ENCODE results near the gene LDB2.

The LDB2 gene

DNA sequence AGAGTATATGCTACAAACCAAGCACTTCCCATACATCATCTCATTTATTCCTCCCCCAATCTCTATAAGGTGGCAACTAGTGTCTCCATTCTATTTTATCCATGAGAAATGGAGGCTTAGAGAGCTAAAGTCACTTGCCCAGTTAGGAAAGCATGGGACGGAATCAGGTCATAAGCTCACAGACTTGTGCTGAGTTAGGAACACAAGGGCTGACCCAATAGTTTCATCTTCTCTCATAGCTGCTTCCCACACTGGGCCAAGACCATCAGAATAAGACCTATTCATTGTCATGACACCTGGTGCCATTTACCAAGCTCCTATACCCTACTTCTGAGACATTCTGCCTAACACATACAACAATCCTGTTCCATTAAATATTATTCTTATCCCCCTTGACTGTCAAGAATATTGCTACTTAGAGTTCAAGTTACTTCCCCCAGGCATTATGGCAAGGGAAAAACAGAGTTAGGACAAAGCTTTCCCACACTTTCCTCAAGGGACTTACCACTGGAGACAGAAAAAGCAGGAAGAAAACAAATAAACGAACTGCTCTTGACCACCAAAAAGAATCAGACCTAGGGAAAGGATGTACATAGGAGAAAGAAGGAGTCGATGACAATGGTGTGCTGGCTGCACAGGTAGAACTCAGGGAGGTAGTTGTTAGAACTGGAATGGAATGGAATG, 167.8 kb downstream of the LDB2 start:
- intact Hi-C loops (cut with DNase I; ENCODE audit: low total_unique reads), result no loop called here
- DNase-seq, result no peak
- H3K27ac ChIP-seq, result no peak overlapping the region

DNA sequence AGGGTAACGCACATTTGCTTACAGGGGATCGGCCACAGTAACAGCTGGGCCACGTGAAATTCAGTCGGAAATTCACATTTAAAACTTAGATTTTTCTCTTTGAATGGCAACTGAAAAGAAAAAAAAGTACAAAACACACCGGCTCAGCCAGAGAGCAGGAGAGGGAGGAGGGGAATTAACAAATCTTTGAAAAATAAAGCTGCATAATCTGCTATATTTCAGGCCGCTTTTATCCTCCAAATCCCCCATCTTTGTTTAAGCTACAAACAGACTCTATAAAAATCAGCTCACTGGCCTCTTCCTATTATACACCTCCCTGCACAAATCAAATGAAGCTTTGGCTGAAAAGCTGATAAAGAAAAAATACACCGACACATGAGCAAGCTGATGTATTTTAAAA, 169.1 kb downstream of the LDB2 start:
- DNase-seq, result no peak
- Histone ChIP-seq H3K4me1 (no peaks in the 10 kb centered on the region), H3K27me3 (no peaks in the 10 kb centered on the region), H3K4me3 (no peak overlapping the region), H3K9me3 (no peaks in the 10 kb centered on the region), H3K36me3 (no peaks in the 10 kb centered on the region), H3K27ac (no peak overlapping the region)
- intact Hi-C loops (cut with DNase I; ENCODE audit: low total_unique reads), result no loop called here
- TF ChIP-seq, protein P1, sequence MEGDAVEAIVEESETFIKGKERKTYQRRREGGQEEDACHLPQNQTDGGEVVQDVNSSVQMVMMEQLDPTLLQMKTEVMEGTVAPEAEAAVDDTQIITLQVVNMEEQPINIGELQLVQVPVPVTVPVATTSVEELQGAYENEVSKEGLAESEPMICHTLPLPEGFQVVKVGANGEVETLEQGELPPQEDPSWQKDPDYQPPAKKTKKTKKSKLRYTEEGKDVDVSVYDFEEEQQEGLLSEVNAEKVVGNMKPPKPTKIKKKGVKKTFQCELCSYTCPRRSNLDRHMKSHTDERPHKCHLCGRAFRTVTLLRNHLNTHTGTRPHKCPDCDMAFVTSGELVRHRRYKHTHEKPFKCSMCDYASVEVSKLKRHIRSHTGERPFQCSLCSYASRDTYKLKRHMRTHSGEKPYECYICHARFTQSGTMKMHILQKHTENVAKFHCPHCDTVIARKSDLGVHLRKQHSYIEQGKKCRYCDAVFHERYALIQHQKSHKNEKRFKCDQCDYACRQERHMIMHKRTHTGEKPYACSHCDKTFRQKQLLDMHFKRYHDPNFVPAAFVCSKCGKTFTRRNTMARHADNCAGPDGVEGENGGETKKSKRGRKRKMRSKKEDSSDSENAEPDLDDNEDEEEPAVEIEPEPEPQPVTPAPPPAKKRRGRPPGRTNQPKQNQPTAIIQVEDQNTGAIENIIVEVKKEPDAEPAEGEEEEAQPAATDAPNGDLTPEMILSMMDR (IDR thresholded peaks at IDR 0.05), result no peak

More for the DNA sequence above, 167.8 kb downstream of the LDB2 start:
- TF ChIP-seq, protein P1 (IDR thresholded peaks at IDR 0.05), result no peak
- no peaks in the 10 kb centered on the region for H3K9me3 ChIP-seq
- no peak overlapping the region for H3K4me3 ChIP-seq
- no peaks in the 10 kb centered on the region for H3K27me3 ChIP-seq
- no peaks in the 10 kb centered on the region for H3K36me3 ChIP-seq
- H3K4me1 ChIP-seq, result no peaks in the 10 kb centered on the region

DNA sequence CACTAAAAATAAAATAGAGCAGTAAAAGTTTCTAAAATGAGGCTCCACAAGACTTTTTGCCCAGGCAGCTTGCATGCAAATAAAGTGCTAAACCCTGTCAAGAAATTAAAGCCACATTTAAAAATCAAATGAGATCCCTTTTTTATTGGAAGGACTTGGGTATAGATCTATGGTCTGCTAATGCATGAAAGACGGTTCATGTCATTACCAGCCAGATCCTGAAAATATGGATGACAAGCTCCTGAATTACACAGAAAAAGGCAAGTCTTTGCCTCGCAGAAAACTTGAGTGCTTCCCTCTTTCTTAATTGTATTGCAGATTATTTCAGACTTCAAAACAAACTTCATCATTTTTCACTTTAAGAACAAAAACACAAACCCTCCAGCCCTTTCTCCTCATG, 169.6 kb downstream of the LDB2 start:
- Histone ChIP-seq H3K36me3 (no peaks in the 10 kb centered on the region), H3K4me3 (no peak overlapping the region), H3K27ac (no peak overlapping the region), H3K9me3 (no peaks in the 10 kb centered on the region), H3K27me3 (no peaks in the 10 kb centered on the region), H3K4me1 (no peaks in the 10 kb centered on the region)
- DNase-seq, result no peak
- TF ChIP-seq, protein P1 (IDR thresholded peaks at IDR 0.05), result no peak
- intact Hi-C loops (cut with DNase I; ENCODE audit: low total_unique reads), result no loop called here

DNA sequence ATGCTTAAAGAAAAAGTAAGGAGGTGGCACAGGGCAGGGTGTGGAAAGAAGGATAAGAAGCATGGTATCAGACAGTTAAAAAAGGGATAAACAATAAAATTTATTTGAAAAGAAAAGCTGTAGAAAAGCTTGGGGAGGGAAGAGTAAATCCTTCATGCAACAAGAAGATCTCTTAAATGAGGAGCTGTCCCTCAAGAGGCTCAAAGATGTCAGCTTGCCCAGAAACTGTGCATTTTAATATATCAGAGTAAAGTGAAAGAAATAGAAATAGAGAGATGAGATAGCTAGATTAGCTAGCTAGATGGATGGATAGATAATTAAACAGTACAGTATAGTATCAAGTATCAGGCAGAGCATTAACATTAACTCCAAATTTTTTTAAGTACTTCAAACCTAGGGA, 170.3 kb downstream of the LDB2 start:
- no peak for DNase-seq
- Histone ChIP-seq H3K4me3 (no peak overlapping the region), H3K27me3 (no peaks in the 10 kb centered on the region), H3K27ac (no peak overlapping the region), H3K36me3 (no peaks in the 10 kb centered on the region), H3K9me3 (peaks cover 0 to 3% (median 0%) of the 10 kb centered on the region in 3 donors), H3K4me1 (no peaks in the 10 kb centered on the region)
- intact Hi-C loops (cut with DNase I; ENCODE audit: low total_unique reads), result no loop called here
- TF ChIP-seq, protein P1 (IDR thresholded peaks at IDR 0.05), result no peak

DNA sequence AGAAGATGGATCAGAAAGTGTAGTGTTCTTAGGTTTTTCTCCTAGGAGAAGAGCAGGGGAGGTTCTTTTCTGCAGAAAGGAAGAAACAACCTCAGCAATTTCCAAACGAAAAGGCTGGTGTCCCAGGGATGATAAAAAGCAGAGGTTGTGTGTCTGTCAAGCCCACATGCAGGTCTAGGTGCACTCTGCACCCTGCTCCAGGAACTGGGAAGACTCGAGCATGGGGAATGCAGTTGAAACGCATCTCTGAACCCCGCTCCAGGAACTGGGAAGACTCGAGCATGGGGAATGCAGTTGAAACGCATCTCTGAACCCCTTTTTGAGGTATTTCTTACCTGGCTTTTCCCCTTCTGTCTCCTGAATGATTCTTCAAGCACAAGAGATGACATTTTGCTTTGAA, 171.2 kb downstream of the LDB2 start:
- no peak for DNase-seq
- Histone ChIP-seq H3K27ac (no peak overlapping the region), H3K4me3 (no peak overlapping the region), H3K9me3 (peaks cover 0 to 4% (median 0%) of the 10 kb centered on the region in 3 donors), H3K36me3 (no peaks in the 10 kb centered on the region), H3K4me1 (no peaks in the 10 kb centered on the region), H3K27me3 (no peaks in the 10 kb centered on the region)
- TF ChIP-seq, protein P1 (IDR thresholded peaks at IDR 0.05), result no peak
- intact Hi-C loops (cut with DNase I; ENCODE audit: low total_unique reads), result no loop called here
